Keratinocyte (primary cell): Measurements from ENCODE around the gene TYW1. TPM values are rescaled to one million over a fixed set of nuclear protein-coding genes. Genes with fewer than 3 reads are reported as not detected.

Experiments
- DNase-seq: peaks from one replicate; pipeline ENCODE4 v3.0.0-alpha.2; 2011; ENCODE audit warnings: low read depth, missing footprints, low spot score
- FAIRE-seq: peaks from 2 replicates; lab custom pipeline; 2011; peaks lifted over from hg19 to GRCh38; lab: Jason Lieb, UNC
- H2AFZ ChIP-seq: 2 replicates; pipeline ENCODE4 v1.6.0; 2012; ENCODE audit warnings: low read length, control low read depth, inconsistent platforms; ENCODE audit not compliant: control insufficient read depth
- H3K27ac ChIP-seq: 2 replicates; pipeline ENCODE4 v1.5.1; 2011; ENCODE audit warnings: low read length; ENCODE audit not compliant: control insufficient read depth, insufficient read depth
- H3K27me3 ChIP-seq: 3 replicates; pipeline ENCODE4 v1.6.0; 2011; ENCODE audit warnings: low read length; ENCODE audit not compliant: control insufficient read depth, insufficient read depth; ENCODE audit errors: extremely low read depth
- H3K36me3 ChIP-seq, 2 experiments: 2 replicates in 1 of 2; 3 replicates in 1 of 2; pipeline ENCODE4 v1.5.1; 2011; ENCODE audit warnings: low read length in 2 of 2, mild to moderate bottlenecking in 1 of 2; ENCODE audit not compliant: control insufficient read depth in 2 of 2, insufficient read depth in 2 of 2; ENCODE audit errors: extremely low read depth in 1 of 2
- H3K4me1 ChIP-seq: 3 replicates; pipeline ENCODE4 v1.5.1; 2011; ENCODE audit warnings: low read length; ENCODE audit not compliant: control insufficient read depth, insufficient read depth; ENCODE audit errors: extremely low read depth
- H3K4me2 ChIP-seq: 3 replicates; pipeline ENCODE4 v1.6.0; 2011; ENCODE audit warnings: low read depth, low read length; ENCODE audit not compliant: control insufficient read depth, insufficient read depth; ENCODE audit errors: extremely low read depth
- H3K4me3 ChIP-seq, 3 experiments: fragments of 200-600 bp in 1 of 3; sonication (generic) in 1 of 3; 2 replicates in 2 of 3; 3 replicates in 1 of 3; pipeline ENCODE4 v1.5.1; 2011 to 2016; ENCODE audit warnings: low read length in 3 of 3, mild to moderate bottlenecking in 3 of 3, control low read depth in 2 of 3, inconsistent platforms in 1 of 3, low read depth in 1 of 3, mixed read lengths in 1 of 3, mixed run types in 1 of 3, moderate library complexity in 1 of 3; ENCODE audit not compliant: control insufficient read depth in 2 of 3, insufficient read depth in 2 of 3; ENCODE audit errors: extremely low read depth in 1 of 3
- H3K79me2 ChIP-seq: 2 replicates; pipeline ENCODE4 v1.6.0; 2012; ENCODE audit warnings: low read length; ENCODE audit not compliant: control insufficient read depth, insufficient read depth
- H3K9ac ChIP-seq: 3 replicates; pipeline ENCODE4 v1.6.0; 2011; ENCODE audit warnings: low read length; ENCODE audit not compliant: control insufficient read depth, insufficient read depth; ENCODE audit errors: extremely low read depth
- H3K9me1 ChIP-seq: 3 replicates; pipeline ENCODE4 v1.6.0; 2011; ENCODE audit warnings: low read length; ENCODE audit not compliant: control insufficient read depth, insufficient read depth; ENCODE audit errors: extremely low read depth
- H3K9me3 ChIP-seq: 2 replicates; pipeline ENCODE4 v1.5.1; 2012; ENCODE audit warnings: low read depth, low read length; ENCODE audit not compliant: control insufficient read depth
- H4K20me1 ChIP-seq: 3 replicates; pipeline ENCODE4 v1.6.0; 2011; ENCODE audit warnings: low read length; ENCODE audit not compliant: control insufficient read depth, insufficient read depth; ENCODE audit errors: extremely low read depth
- CTCF ChIP-seq, 3 experiments: IDR thresholded peaks in 1 of 3; conservative IDR thresholded peaks in 1 of 3; optimal IDR thresholded peaks in 1 of 3; 2 replicates in 2 of 3; 3 replicates in 1 of 3; pipeline versions ENCODE3 to v1.5.1; 2011; ENCODE audit warnings: low read length in 3 of 3, mild to moderate bottlenecking in 3 of 3, moderate library complexity in 2 of 3, control low read depth in 1 of 3, inconsistent platforms in 1 of 3; ENCODE audit not compliant: insufficient read depth in 2 of 3; ENCODE audit errors: extremely low read depth in 1 of 3
- EZH2 ChIP-seq: IDR thresholded peaks from one replicate; pipeline ENCODE4 v1.6.1; 2012; ENCODE audit warnings: inconsistent platforms, mild to moderate bottlenecking, low read length, moderate library complexity
- dilution Hi-C: fragments of 300-500 bp; cut with MboI; formaldehyde crosslinking; loops from one replicate; pipeline ENCODE4 v1.7.0; 2020; ENCODE audit warnings: low sequenced_read_pairs; ENCODE audit not compliant: extremely low pct_ligation_motif_present
- polyA plus RNA-seq, 5 experiments: library from polyadenylated mRNA; depleted of rRNA in 3 of 5; stranded (reverse) in 3 of 5; stranded (forward) in 1 of 5; unstranded in 1 of 5; fragments of >200 nt; gene quantifications; 1 replicate in 1 of 5; 2 replicates in 3 of 5; 3 replicates in 1 of 5; pipeline versions ENCODE4 v1.2.1 to v1.2.3, GENCODE V29; 2011 to 2012; ENCODE audit warnings: missing spikeins in 2 of 5, low read depth in 1 of 5, low replicate concordance in 1 of 5

TYW1 gene
- polyA plus RNA-seq, 1 donor (not counting 4 experiments of a cell fraction or from before 2014, with no cell fraction given): 16.4 TPM

- no peak for TF ChIP-seq EZH2
- DNase-seq (no peak), FAIRE-seq (no peak)
- Histone ChIP-seq H3K9ac (no peak overlapping the region), H3K36me3 (peaks cover 21 to 47% of the 10 kb centered on the region in 2 experiments), H3K9me3 (no peaks in the 10 kb centered on the region), H3K79me2 (no peaks in the 10 kb centered on the region), H3K4me1 (peaks cover 13% of the 10 kb centered on the region), H3K27me3 (no peaks in the 10 kb centered on the region), H3K9me1 (no peaks in the 10 kb centered on the region), H2AFZ (no peak overlapping the region), H3K4me2 (no peak overlapping the region), H3K27ac (no peak overlapping the region), H3K4me3 (no peak overlapping the region), H4K20me1 (peaks cover 9% of the 10 kb centered on the region)
- dilution Hi-C loops: no loop called here
These were observed 46.3 kb upstream of the TYW1 start for GRCh38 chr7:66950311-66950710.

- FAIRE-seq: no peak
- Histone ChIP-seq H3K79me2 (no peaks in the 10 kb centered on the region), H3K27me3 (no peaks in the 10 kb centered on the region), H2AFZ (no peak overlapping the region), H3K4me1 (peaks cover 13% of the 10 kb centered on the region), H3K4me3 (no peak overlapping the region), H4K20me1 (peaks cover 9% of the 10 kb centered on the region), H3K4me2 (no peak overlapping the region), H3K9me3 (no peaks in the 10 kb centered on the region), H3K9ac (no peak overlapping the region), H3K27ac (no peak overlapping the region), H3K36me3 (peaks cover 23 to 49% of the 10 kb centered on the region in 2 experiments), H3K9me1 (no peaks in the 10 kb centered on the region)
- dilution Hi-C loops: no loop called here
- DNase-seq: no peak
- TF ChIP-seq CTCF (optimal IDR thresholded peaks at IDR 0.05 in 1 of 3, IDR thresholded peaks at IDR 0.05 in 1 of 3, conservative IDR thresholded peaks at IDR 0.05 in 1 of 3; ENCODE audit: extremely low read depth in 1 of 3, insufficient read depth in 2 of 3, low read length in 3 of 3): no peak
- TF ChIP-seq EZH2: no peak
These were observed 45.9 kb upstream of the TYW1 start for GRCh38 chr7:66950763-66951162.
